H1 (cell line): ENCODE results near the gene GSTA1. TPM values are rescaled to one million over a fixed set of nuclear protein-coding genes. Genes with fewer than 3 reads are reported as not detected.
"Not testable (repeated sequence)": the region's sequence is repeated elsewhere in the genome, so short reads cannot be mapped to it uniquely, and the experiment has no call there.

Experiments used
- CTCF ChIA-PET: fragments of 300-600 bp; sonication (Branson Sonifier 250); formaldehyde crosslinking; loops from one replicate; lab custom pipeline; 2021; ENCODE audit not compliant: partially characterized antibody; lab: Charles Lee
- POLR2A ChIA-PET: fragments of 300-600 bp; sonication (Branson Sonifier 250); formaldehyde crosslinking; loops from one replicate; lab custom pipeline; 2021; ENCODE audit warnings: inconsistent platforms; ENCODE audit not compliant: partially characterized antibody; lab: Charles Lee
- DNase-seq, 2 experiments: peaks; one replicate each; pipeline versions ENCODE4 v3.0.0 to v3.0.0-alpha.2; 2010 to 2022; ENCODE audit warnings: low spot score in 2 of 2, low read depth in 1 of 2, mixed read lengths in 1 of 2
- FAIRE-seq: peaks from 2 replicates; lab custom pipeline; 2011; peaks lifted over from hg19 to GRCh38; lab: Jason Lieb, UNC
- H2AFZ ChIP-seq: 2 replicates; pipeline ENCODE4 v1.8.1; 2012; ENCODE audit warnings: low read length, inconsistent platforms
- H2AK5ac ChIP-seq: 2 replicates; pipeline ENCODE4 v1.6.1; 2013; ENCODE audit warnings: low read depth, low read length
- H2BK120ac ChIP-seq: replicated peaks from 2 replicates; pipeline ENCODE3; 2013; ENCODE audit warnings: low read depth, low read length, inconsistent platforms
- H2BK12ac ChIP-seq: 2 replicates; pipeline ENCODE4 v1.6.1; 2013; ENCODE audit warnings: low read depth, low read length
- H2BK15ac ChIP-seq: 2 replicates; pipeline ENCODE4 v1.6.1; 2013; ENCODE audit warnings: low read length
- H2BK20ac ChIP-seq: 2 replicates; pipeline ENCODE4 v1.6.1; 2013; ENCODE audit warnings: low read length
- H2BK5ac ChIP-seq: 2 replicates; pipeline ENCODE4 v1.6.1; 2013; ENCODE audit warnings: low read depth, low read length
- H3K14ac ChIP-seq: 2 replicates; pipeline ENCODE4 v1.6.1; 2013; ENCODE audit warnings: inconsistent platforms; ENCODE audit not compliant: insufficient read length
- H3K18ac ChIP-seq: 2 replicates; pipeline ENCODE4 v1.6.1; 2013; ENCODE audit warnings: low read length; ENCODE audit errors: extremely low read depth
- H3K23ac ChIP-seq: 2 replicates; pipeline ENCODE4 v1.6.1; 2013; ENCODE audit warnings: inconsistent platforms; ENCODE audit not compliant: insufficient read length
- H3K23me2 ChIP-seq: 2 replicates; pipeline ENCODE4 v1.6.1; 2013; ENCODE audit warnings: low read depth, low read length
- H3K27ac ChIP-seq: 2 replicates; pipeline ENCODE4 v1.6.1; 2011; ENCODE audit warnings: low read depth, low read length, inconsistent platforms
- H3K27me3 ChIP-seq, 4 experiments: replicated peaks in 1 of 4; 1 replicate in 1 of 4; 2 replicates in 3 of 4; pipeline versions ENCODE4 v1.6.1 to v1.8.1; 2011 to 2013; ENCODE audit warnings: low read length in 3 of 4, mild to moderate bottlenecking in 3 of 4, inconsistent platforms in 2 of 4, mixed read lengths in 2 of 4, moderate library complexity in 1 of 4; ENCODE audit not compliant: control insufficient read depth in 3 of 4, insufficient read depth in 3 of 4; ENCODE audit errors: extremely low read depth in 1 of 4
- H3K36me3 ChIP-seq, 4 experiments: 2 replicates each; pipeline versions ENCODE4 v1.6.1 to v1.8.1; 2011 to 2013; ENCODE audit warnings: mild to moderate bottlenecking in 4 of 4, low read length in 3 of 4, moderate library complexity in 2 of 4, control low read depth in 1 of 4, inconsistent platforms in 1 of 4; ENCODE audit not compliant: insufficient read depth in 4 of 4, control insufficient read depth in 2 of 4
- H3K4ac ChIP-seq: replicated peaks from 2 replicates; pipeline ENCODE3; 2013; ENCODE audit warnings: low read length, low read depth, mixed read lengths, inconsistent platforms; ENCODE audit not compliant: insufficient read length
- H3K4me1 ChIP-seq, 4 experiments: replicated peaks in 1 of 4; 1 replicate in 1 of 4; 2 replicates in 3 of 4; pipeline versions ENCODE4 v1.6.1 to v1.8.1; 2011 to 2013; ENCODE audit warnings: low read length in 3 of 4, inconsistent platforms in 2 of 4, mixed read lengths in 1 of 4; ENCODE audit not compliant: insufficient read depth in 4 of 4, control insufficient read depth in 3 of 4
- H3K4me2 ChIP-seq, 2 experiments: 2 replicates each; pipeline versions ENCODE4 v1.6.1 to v1.8.1; 2011 to 2013; ENCODE audit warnings: low read depth in 2 of 2, low read length in 2 of 2, control low read depth in 1 of 2, inconsistent platforms in 1 of 2, mild to moderate bottlenecking in 1 of 2; ENCODE audit not compliant: insufficient read depth in 1 of 2
- H3K4me3 ChIP-seq, 4 experiments: fragments of 200-600, 300-600 bp in 1 of 4; sonication (generic), shearing (Covaris generic), sonication (Bioruptor Twin) in 1 of 4; 2 replicates each; pipeline versions ENCODE4 v1.5.1 to v1.8.1; 2011 to 2016; ENCODE audit warnings: low read length in 4 of 4, low read depth in 3 of 4, control low read depth in 2 of 4, inconsistent platforms in 2 of 4, mild to moderate bottlenecking in 2 of 4, mixed read lengths in 1 of 4, moderate library complexity in 1 of 4; ENCODE audit not compliant: insufficient read depth in 2 of 4; ENCODE audit errors: extremely low read depth in 1 of 4
- H3K56ac ChIP-seq: replicated peaks from 2 replicates; pipeline ENCODE3; 2013; ENCODE audit warnings: low read depth, mild to moderate bottlenecking, mixed read lengths, low read length, inconsistent platforms; ENCODE audit not compliant: insufficient read length
- H3K79me1 ChIP-seq: 2 replicates; pipeline ENCODE4 v1.6.1; 2013; ENCODE audit warnings: low read depth, low read length, control low read depth
- H3K79me2 ChIP-seq, 2 experiments: 2 replicates each; pipeline versions ENCODE4 v1.6.1 to v1.8.1; 2012 to 2013; ENCODE audit warnings: low read length in 2 of 2, mild to moderate bottlenecking in 2 of 2, inconsistent platforms in 1 of 2; ENCODE audit not compliant: insufficient read depth in 2 of 2, control insufficient read depth in 1 of 2
- H3K9ac ChIP-seq, 4 experiments: replicated peaks in 1 of 4; 1 replicate in 1 of 4; 2 replicates in 3 of 4; pipeline versions ENCODE4 v1.6.1 to v1.8.1; 2011 to 2013; ENCODE audit warnings: low read depth in 3 of 4, low read length in 3 of 4, control low read depth in 2 of 4, mild to moderate bottlenecking in 2 of 4, moderate library complexity in 2 of 4, inconsistent platforms in 1 of 4; ENCODE audit errors: extremely low read depth in 1 of 4
- H3K9me3 ChIP-seq, 2 experiments: 2 replicates each; pipeline versions ENCODE4 v1.6.1 to v1.8.1; 2012 to 2013; ENCODE audit warnings: mild to moderate bottlenecking in 2 of 2, moderate library complexity in 2 of 2, control low read depth in 1 of 2, inconsistent platforms in 1 of 2, low read depth in 1 of 2, low read length in 1 of 2, mixed read lengths in 1 of 2; ENCODE audit not compliant: insufficient read depth in 2 of 2
- H4K20me1 ChIP-seq, 2 experiments: replicated peaks in 1 of 2; 2 replicates each; pipeline versions ENCODE3 to v1.8.1; 2011 to 2013; ENCODE audit warnings: inconsistent platforms in 2 of 2, low read length in 2 of 2, mild to moderate bottlenecking in 1 of 2; ENCODE audit not compliant: insufficient read depth in 2 of 2, control insufficient read depth in 1 of 2
- H4K5ac ChIP-seq: 2 replicates; pipeline ENCODE4 v1.6.1; 2013; ENCODE audit warnings: low read length, low read depth, mixed read lengths, inconsistent platforms; ENCODE audit not compliant: insufficient read length
- H4K8ac ChIP-seq: 2 replicates; pipeline ENCODE4 v1.8.0; 2013; ENCODE audit warnings: mild to moderate bottlenecking, moderate library complexity, low read length, inconsistent platforms; ENCODE audit not compliant: insufficient read depth; ENCODE audit errors: extremely low read depth
- H4K91ac ChIP-seq: replicated peaks from 2 replicates; pipeline ENCODE3; 2013; ENCODE audit warnings: low read length, mixed read lengths, inconsistent platforms; ENCODE audit not compliant: insufficient read length
- BRCA1 ChIP-seq: IDR thresholded peaks from 2 replicates; pipeline ENCODE4 v1.6.1; 2012; ENCODE audit warnings: low read depth, low read length, improper control_type of control experiment
- CEBPB ChIP-seq: IDR thresholded peaks from 2 replicates; pipeline ENCODE4 v1.6.1; 2012; ENCODE audit warnings: low read depth, low read length
- EGR1 ChIP-seq: IDR thresholded peaks from 2 replicates; pipeline ENCODE4 v1.6.1; 2011; ENCODE audit warnings: low read depth, low read length, borderline replicate concordance
- HDAC6 ChIP-seq: IDR thresholded peaks from one replicate; pipeline ENCODE4 v1.7.1; 2012; ENCODE audit warnings: low read depth, mild to moderate bottlenecking, inconsistent platforms, low read length, moderate library complexity
- KDM5A ChIP-seq: fragments of 200-600 bp; IDR thresholded peaks from 2 replicates; pipeline ENCODE4 v1.7.1; 2012; ENCODE audit warnings: mild to moderate bottlenecking, low read length, inconsistent platforms, mixed read lengths
- PHF8 ChIP-seq: fragments of 200-600 bp; sonication (generic); conservative IDR thresholded peaks from 2 replicates; pipeline ENCODE4 v1.7.1; 2012; ENCODE audit warnings: low read depth, mild to moderate bottlenecking, inconsistent platforms, low read length, moderate library complexity
- WGBS, 2 experiments: shearing (Covaris generic) in 1 of 2; methylation state at CpG; one replicate each; pipeline versions ENCODE4 v1.1.6 to v1.1.7; 2013 to 2015; ENCODE audit warnings: low lambda C conversion rate in 2 of 2, mixed read lengths in 2 of 2, inconsistent platforms in 1 of 2, low coverage in 1 of 2, missing lambda C conversion rate in 1 of 2; ENCODE audit not compliant: insufficient replicate concordance in 2 of 2, insufficient coverage in 1 of 2, insufficient read length in 1 of 2; ENCODE audit errors: extremely low coverage in 1 of 2, missing lambda C conversion rate in 1 of 2; 5-methylcytosine and 5-hydroxymethylcytosine counted together
- polyA plus RNA-seq, 7 experiments: library from polyadenylated mRNA; depleted of rRNA in 3 of 7; stranded (reverse) in 5 of 7; unstranded in 2 of 7; fragments of >200 nt in 5 of 7; fragments of 200-250 nt in 2 of 7; gene quantifications; 1 replicate in 5 of 7; 2 replicates in 1 of 7; 4 replicates in 1 of 7; pipeline versions ENCODE4 v1.2.1 to v1.2.3, GENCODE V29; 2011 to 2013; ENCODE audit warnings: missing spikeins in 2 of 7, mixed read lengths in 2 of 7
- total RNA-seq: library from RNA; stranded (reverse); fragmentation: NEBNext Ultra II Directional; extraction: Animal tissue kit (Norgen Biotek cat#: 25700); gene quantifications from 2 replicates; pipeline ENCODE4 v1.2.1, GENCODE V29; 2021
- TF ChIP-seq, protein P1 (sequence below), 3 experiments: IDR thresholded peaks; 1 replicate in 2 of 3; 2 replicates in 1 of 3; pipeline versions ENCODE4 v1.5.1 to v1.6.1; 2011; ENCODE audit warnings: low read length in 3 of 3, mild to moderate bottlenecking in 3 of 3, inconsistent platforms in 2 of 3, low read depth in 1 of 3, moderate library complexity in 1 of 3; ENCODE audit not compliant: insufficient read depth in 1 of 3; ENCODE audit errors: control extremely low read depth in 1 of 3

The GSTA1 gene
- total and polyA plus RNA-seq, 2 of the 8 experiments (the other 6 are each of a cell fraction or from before 2014, with no cell fraction given): 0.08 TPM; not detected in 1

DNA sequence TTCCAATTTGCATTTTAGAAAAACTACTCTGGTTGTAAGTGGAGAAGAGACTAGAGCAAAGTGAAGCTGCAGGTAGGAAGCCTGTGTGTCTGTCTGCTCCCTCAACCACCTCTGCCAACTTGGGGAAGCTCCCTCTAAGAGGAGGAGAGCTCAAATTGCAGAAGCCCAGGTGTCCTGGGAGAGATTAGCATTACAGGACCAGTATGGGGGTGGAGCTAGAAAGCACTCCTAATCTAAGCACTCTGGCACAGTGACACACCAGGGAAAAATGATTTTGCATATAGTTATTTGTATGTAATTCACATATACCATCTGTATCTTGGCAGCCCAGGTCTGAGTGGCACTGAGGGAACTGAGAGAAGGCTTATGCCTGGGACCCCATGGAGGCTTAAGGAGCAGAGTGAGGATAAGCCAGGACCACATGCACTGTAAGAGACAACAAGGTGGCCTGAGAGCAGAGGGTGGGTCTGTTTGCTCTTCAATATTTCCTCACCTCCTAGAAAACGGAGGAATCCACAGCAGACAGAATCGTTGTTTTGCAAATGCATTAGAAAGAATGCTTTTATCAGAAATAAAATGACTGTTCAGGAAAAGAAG lies 54.0 kb downstream of the GSTA1 start (continued):
- TF ChIP-seq, protein P1, sequence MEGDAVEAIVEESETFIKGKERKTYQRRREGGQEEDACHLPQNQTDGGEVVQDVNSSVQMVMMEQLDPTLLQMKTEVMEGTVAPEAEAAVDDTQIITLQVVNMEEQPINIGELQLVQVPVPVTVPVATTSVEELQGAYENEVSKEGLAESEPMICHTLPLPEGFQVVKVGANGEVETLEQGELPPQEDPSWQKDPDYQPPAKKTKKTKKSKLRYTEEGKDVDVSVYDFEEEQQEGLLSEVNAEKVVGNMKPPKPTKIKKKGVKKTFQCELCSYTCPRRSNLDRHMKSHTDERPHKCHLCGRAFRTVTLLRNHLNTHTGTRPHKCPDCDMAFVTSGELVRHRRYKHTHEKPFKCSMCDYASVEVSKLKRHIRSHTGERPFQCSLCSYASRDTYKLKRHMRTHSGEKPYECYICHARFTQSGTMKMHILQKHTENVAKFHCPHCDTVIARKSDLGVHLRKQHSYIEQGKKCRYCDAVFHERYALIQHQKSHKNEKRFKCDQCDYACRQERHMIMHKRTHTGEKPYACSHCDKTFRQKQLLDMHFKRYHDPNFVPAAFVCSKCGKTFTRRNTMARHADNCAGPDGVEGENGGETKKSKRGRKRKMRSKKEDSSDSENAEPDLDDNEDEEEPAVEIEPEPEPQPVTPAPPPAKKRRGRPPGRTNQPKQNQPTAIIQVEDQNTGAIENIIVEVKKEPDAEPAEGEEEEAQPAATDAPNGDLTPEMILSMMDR (IDR thresholded peaks at IDR 0.05; ENCODE audit: control extremely low read depth in 1 of 3, insufficient read depth in 1 of 3, low read depth in 1 of 3, low read length in 3 of 3): no peak
- TF ChIP-seq EGR1 (no peak), PHF8 (no peak), BRCA1 (no peak), CEBPB (no peak), KDM5A (no peak), HDAC6 (no peak)

DNA sequence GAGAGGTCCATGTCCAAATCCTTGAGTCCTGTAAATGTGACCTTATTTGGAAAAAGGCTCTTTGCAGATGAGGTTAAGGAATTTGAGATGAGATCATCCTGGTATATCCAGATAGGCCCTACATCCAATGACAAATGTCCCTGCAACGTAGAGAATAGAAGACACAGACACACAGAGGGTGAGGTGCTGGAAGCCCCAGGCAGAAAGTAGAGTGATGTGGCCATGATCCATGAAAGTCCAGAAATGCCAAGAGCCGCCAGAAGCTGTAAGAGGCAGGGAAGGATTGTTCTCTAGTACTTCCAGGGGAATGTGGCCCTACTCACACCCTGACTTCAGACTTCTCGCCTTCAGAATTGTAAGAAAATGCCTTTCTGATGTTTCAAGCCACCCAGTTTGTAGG lies 56.3 kb downstream of the GSTA1 start:
- H3K4ac ChIP-seq, H2AFZ ChIP-seq, H3K79me1 ChIP-seq, H3K4me2 ChIP-seq, H2BK12ac ChIP-seq, H4K8ac ChIP-seq, H2BK15ac ChIP-seq, H3K27me3 ChIP-seq, H3K36me3 ChIP-seq, DNase-seq, H3K79me2 ChIP-seq, H4K5ac ChIP-seq, H3K4me1 ChIP-seq, H4K20me1 ChIP-seq, H2BK5ac ChIP-seq, H3K23me2 ChIP-seq, H3K18ac ChIP-seq, H3K27ac ChIP-seq, H2BK120ac ChIP-seq, FAIRE-seq, H3K56ac ChIP-seq, H2AK5ac ChIP-seq, H2BK20ac ChIP-seq, H3K9ac ChIP-seq, H3K23ac ChIP-seq, H3K14ac ChIP-seq, POLR2A ChIA-PET, H3K4me3 ChIP-seq, H4K91ac ChIP-seq: not testable (repeated sequence)
- CTCF ChIA-PET: interaction anchor here (0.9 kb wide), 1 partner anchor 21 kb away, joined by 3 read pairs; no protein-coding TSS in a partner anchor
- H3K9me3 ChIP-seq: peaks cover 3 to 10% of the 10 kb centered on the region in 2 experiments; a peak in 3 of 4 replicates
- WGBS, 2 experiments: 97% methylated on average over 3 of the region's 3 CpGs; no CpG with 5 or more reads in 1 of the 2 experiments
